Gastroesophageal sphincter (tissue), 3 donors: ENCODE results near the gene OGDH.

Experiments used
- EP300 ChIP-seq: sonication (generic); formaldehyde crosslinking; IDR thresholded peaks from one replicate; pipeline ENCODE4 v1.6.1; 2017; ENCODE audit warnings: antibody characterized with exemption, mild to moderate bottlenecking
- POLR2A ChIP-seq, 2 donors: fragments of 450-650 bp; IDR thresholded peaks; one replicate each; pipeline ENCODE4 v1.6.1; 2017; ENCODE audit warnings: antibody characterized with exemption in 2 of 2, mild to moderate bottlenecking in 2 of 2, moderate library complexity in 1 of 2
- POLR2AphosphoS5 ChIP-seq: sonication (generic); formaldehyde crosslinking; IDR thresholded peaks from one replicate; pipeline ENCODE4 v1.6.1; 2017; ENCODE audit warnings: antibody characterized with exemption
- TF ChIP-seq, protein P1 (sequence below), 4 experiments: fragments of 200-600 bp in 2 of 4; fragments of 450-650 bp in 2 of 4; sonication (generic) in 1 of 4; IDR thresholded peaks; one replicate each; pipeline ENCODE4 v1.5.1; 2017 to 2019; ENCODE audit warnings: antibody characterized with exemption in 4 of 4, mild to moderate bottlenecking in 2 of 4, moderate library complexity in 2 of 4

DNA sequence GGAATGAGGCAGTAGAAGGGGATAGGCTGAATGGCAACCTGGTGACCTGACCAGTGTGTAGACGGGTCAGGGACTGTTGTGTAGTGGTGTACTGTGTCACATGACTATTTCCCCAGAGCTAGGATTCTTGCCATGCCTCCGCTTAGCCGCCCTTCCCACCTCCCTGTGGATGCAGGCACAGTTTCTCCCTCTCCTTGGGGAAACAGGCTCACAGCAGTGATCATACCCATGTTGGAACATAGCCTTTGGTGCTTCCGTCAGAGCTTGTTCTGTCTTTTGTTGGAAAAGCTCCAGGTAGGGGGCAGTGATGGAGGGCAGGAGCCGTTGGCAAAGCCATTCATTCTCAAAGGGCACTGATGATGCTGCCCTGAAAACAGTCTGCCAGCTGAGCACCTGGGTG, 44.3 kb downstream of the OGDH start:
- TF ChIP-seq, protein P1, sequence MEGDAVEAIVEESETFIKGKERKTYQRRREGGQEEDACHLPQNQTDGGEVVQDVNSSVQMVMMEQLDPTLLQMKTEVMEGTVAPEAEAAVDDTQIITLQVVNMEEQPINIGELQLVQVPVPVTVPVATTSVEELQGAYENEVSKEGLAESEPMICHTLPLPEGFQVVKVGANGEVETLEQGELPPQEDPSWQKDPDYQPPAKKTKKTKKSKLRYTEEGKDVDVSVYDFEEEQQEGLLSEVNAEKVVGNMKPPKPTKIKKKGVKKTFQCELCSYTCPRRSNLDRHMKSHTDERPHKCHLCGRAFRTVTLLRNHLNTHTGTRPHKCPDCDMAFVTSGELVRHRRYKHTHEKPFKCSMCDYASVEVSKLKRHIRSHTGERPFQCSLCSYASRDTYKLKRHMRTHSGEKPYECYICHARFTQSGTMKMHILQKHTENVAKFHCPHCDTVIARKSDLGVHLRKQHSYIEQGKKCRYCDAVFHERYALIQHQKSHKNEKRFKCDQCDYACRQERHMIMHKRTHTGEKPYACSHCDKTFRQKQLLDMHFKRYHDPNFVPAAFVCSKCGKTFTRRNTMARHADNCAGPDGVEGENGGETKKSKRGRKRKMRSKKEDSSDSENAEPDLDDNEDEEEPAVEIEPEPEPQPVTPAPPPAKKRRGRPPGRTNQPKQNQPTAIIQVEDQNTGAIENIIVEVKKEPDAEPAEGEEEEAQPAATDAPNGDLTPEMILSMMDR (IDR thresholded peaks at IDR 0.05), result no peak
- peak; percentile 10 for TF ChIP-seq POLR2AphosphoS5
- no peak for TF ChIP-seq EP300
- TF ChIP-seq POLR2A (IDR thresholded peaks at IDR 0.05), result no peak
